Psoas muscle (tissue), 8 donors: Measurements from ENCODE around the gene DEDD2. TPM values are rescaled to one million over a fixed set of nuclear protein-coding genes. Genes with fewer than 3 reads are reported as not detected.

Experiments used
- ATAC-seq, 4 donors: fragments of 200-7000 bp; cut with Tn5 transposase; one replicate each; pipeline ENCODE4 v1.9.1; 2020; ENCODE audit warnings: moderate library complexity in 3 of 4, mild to moderate bottlenecking in 2 of 4
- DNase-seq, 2 donors: peaks; one replicate each; pipeline ENCODE4 v3.0.0-alpha.2; 2020
- H3K27ac ChIP-seq: fragments of 200-600 bp; one replicate; pipeline ENCODE4 v1.8.0; 2022
- H3K27me3 ChIP-seq, 3 donors: fragments of 200-600 bp in 1 of 3; one replicate each; pipeline versions ENCODE4 v1.6.1 to v1.8.0; 2013 to 2022; ENCODE audit warnings: low read length in 2 of 3, mild to moderate bottlenecking in 2 of 3, moderate library complexity in 1 of 3; ENCODE audit not compliant: insufficient read depth in 3 of 3
- H3K36me3 ChIP-seq, 2 donors: fragments of 200-600 bp in 1 of 2; one replicate each; pipeline versions ENCODE4 v1.6.1 to v1.8.0; 2013 to 2022; ENCODE audit warnings: low read depth in 1 of 2, mild to moderate bottlenecking in 1 of 2, moderate library complexity in 1 of 2; ENCODE audit not compliant: insufficient read depth in 1 of 2
- H3K4me1 ChIP-seq: fragments of 200-600 bp; one replicate; pipeline ENCODE4 v1.8.0; 2022
- H3K4me3 ChIP-seq: fragments of 200-600 bp; one replicate; pipeline ENCODE4 v1.8.0; 2022; ENCODE audit warnings: mild to moderate bottlenecking
- H3K9me3 ChIP-seq: fragments of 200-600 bp; one replicate; pipeline ENCODE4 v1.8.0; 2022
- WGBS, 3 donors: extraction: QIAGEN DNeasy Blood & Tissue Kit; methylation state at CpG; one replicate each; pipeline versions ENCODE4 v1.1.6 to v1.1.7; 2013; 5-methylcytosine and 5-hydroxymethylcytosine counted together
- intact Hi-C, 2 donors: fragments of 100-400 bp; cut with DNase I; formaldehyde crosslinking; loops; one replicate each; pipeline versions ENCODE4 v1.11.0 to v1.14.2; 2022
- polyA plus RNA-seq, 3 donors: library from polyadenylated mRNA; stranded (reverse); fragments of 200-250 nt; gene quantifications; one replicate each; pipeline ENCODE4 v1.2.3, GENCODE V29; 2013
- total RNA-seq, 4 donors: library from RNA; stranded (reverse); fragmentation: NEBNext Ultra II Directional in 2 of 4; extraction: Animal tissue kit (Norgen Biotek cat#: 25700) in 2 of 4; gene quantifications; one replicate each; pipeline versions ENCODE4 v1.2.1 to v1.2.4, GENCODE V29; 2021 to 2023
- TF ChIP-seq, protein P1 (sequence below): fragments of 200-600 bp; IDR thresholded peaks from one replicate; pipeline ENCODE4 v1.8.0; 2022; ENCODE audit warnings: antibody characterized with exemption
- donor health status: healthy with polysubstance abuse.
- donor health status: DM: no; HTN: no; CAD: no; lungs with moderate emphysema.
- donor health status: Bipolar disorder and iron deficiency.
- donor health status: healthy.
- donor health status: DM: yes; HTN: yes; CAD: no.
- donor health status: DM: no; HTN: no; CAD: no.
- donor health status: DM: no; HTN: no; CAD: no.
- donor health status: DM: yes; HTN: yes; CAD: no.

DEDD2 gene
- total and polyA plus RNA-seq, 7 donors: 8.8 to 26.1 (median 12.1) TPM

DNA sequence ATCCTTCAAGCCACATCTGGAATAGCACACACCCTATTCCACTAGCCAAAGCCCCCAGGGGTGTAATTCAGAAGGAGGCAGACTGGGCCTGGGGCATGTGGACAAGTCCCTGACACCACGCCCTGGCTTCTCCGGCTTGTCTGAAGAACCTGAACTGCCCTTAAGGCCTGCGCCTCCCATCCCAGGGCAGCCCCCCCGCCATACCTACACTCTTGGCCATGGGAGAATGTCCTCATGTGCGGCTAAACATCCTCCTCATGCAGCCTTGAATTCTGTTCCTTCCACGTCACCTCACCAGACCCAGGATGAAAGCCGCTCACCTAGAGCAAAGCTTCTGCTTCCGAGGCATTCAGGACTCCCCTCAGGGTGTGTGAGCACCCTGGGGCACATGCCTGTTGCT is 60.9 kb downstream of the DEDD2 start:
- no peak for ATAC-seq
- DNase-seq: no peak
- Histone ChIP-seq H3K27me3 (peaks cover 0 to 37% (median 11%) of the 10 kb centered on the region in 3 donors), H3K4me1 (no peaks in the 10 kb centered on the region), H3K9me3 (no peaks in the 10 kb centered on the region), H3K27ac (no peak overlapping the region), H3K36me3 (no peaks in the 10 kb centered on the region), H3K4me3 (no peak overlapping the region)
- WGBS, 3 donors: 85 to 88% (median 87%) methylated on average over 8 of the region's 8 CpGs
- intact Hi-C loops: no loop called here
- TF ChIP-seq, protein P1, sequence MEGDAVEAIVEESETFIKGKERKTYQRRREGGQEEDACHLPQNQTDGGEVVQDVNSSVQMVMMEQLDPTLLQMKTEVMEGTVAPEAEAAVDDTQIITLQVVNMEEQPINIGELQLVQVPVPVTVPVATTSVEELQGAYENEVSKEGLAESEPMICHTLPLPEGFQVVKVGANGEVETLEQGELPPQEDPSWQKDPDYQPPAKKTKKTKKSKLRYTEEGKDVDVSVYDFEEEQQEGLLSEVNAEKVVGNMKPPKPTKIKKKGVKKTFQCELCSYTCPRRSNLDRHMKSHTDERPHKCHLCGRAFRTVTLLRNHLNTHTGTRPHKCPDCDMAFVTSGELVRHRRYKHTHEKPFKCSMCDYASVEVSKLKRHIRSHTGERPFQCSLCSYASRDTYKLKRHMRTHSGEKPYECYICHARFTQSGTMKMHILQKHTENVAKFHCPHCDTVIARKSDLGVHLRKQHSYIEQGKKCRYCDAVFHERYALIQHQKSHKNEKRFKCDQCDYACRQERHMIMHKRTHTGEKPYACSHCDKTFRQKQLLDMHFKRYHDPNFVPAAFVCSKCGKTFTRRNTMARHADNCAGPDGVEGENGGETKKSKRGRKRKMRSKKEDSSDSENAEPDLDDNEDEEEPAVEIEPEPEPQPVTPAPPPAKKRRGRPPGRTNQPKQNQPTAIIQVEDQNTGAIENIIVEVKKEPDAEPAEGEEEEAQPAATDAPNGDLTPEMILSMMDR: no peak

DNA sequence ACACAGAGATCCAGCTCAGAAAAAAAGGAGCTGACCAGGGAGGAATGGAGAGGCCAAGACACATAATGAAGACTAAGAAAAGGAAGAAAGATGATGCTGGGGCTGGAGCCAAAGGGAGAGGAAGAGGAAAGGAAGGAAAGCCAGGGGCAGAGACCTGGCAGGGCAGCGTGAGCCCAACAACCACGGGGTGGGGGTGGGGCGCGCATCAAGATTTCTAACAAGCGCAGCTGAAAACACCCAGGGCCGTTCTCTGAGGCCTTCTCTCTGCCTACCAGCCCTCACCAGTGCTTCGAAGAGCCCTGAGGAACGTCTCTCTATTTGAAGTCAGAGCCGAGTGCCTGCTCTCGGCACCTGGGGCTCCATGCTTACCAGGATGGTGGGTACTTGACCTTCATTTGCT is 61.7 kb downstream of the DEDD2 start:
- Histone ChIP-seq H3K27me3 (peaks cover 0 to 45% (median 11%) of the 10 kb centered on the region in 3 donors), H3K9me3 (no peaks in the 10 kb centered on the region), H3K4me3 (no peak overlapping the region), H3K36me3 (no peaks in the 10 kb centered on the region), H3K27ac (no peak overlapping the region), H3K4me1 (no peaks in the 10 kb centered on the region)
- intact Hi-C loops: no loop called here
- 21 to 29% (median 22%) methylated on average over 10 of the region's 10 CpGs for WGBS, 3 donors
- no peak for DNase-seq
- TF ChIP-seq, protein P1: no peak
- ATAC-seq: no peak

DNA sequence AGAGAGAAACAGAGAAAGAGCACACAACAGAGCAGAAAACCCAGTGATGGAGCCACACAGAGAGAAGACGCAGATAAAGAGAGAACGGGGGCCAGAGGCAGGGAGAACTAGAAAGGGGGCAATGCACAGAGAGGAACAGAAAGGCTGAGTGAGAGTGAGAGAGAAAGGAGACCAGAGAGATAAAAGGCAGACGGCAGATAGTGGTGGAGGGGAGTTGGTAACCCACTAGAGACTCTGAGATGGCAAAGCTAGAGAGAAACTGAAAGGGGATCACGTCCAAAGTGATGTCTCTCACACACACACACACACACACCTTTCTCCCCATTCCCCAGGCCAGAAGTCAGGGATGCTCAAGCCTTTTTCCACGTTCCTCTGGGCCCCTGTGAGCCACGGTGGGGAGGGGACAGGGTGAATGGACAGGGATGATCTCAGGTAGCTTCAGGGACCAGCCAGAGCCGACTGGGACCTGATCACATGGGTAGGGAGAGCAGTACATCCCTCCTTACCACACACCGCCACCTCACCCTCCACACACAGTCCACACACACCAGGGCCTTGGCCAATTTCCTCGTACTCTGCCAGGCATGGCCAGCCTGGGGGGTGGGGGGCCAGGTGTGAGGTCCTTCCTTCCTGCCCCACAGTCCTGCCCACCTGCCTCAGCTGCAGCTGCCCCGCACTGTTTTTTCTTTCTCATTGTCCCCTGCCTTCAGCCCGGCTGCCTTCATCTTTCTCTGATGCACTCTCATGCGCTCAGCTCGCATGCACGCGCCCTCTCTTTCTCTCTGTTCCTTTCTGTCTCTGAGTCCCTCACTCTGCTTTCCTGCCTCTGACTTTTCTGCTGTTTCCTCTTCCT is 62.8 kb downstream of the DEDD2 start:
- ATAC-seq (no peak), DNase-seq (no peak)
- TF ChIP-seq, protein P1: no peak
- Histone ChIP-seq H3K27me3 (peaks cover 0 to 49% (median 17%) of the 10 kb centered on the region in 3 donors), H3K4me3 (no peak overlapping the region), H3K36me3 (no peaks in the 10 kb centered on the region), H3K9me3 (no peaks in the 10 kb centered on the region), H3K27ac (no peak overlapping the region), H3K4me1 (no peaks in the 10 kb centered on the region)
- 37 to 46% (median 40%) methylated on average over 14 to 15 of the region's 15 CpGs for WGBS, 3 donors
- intact Hi-C loops: no loop called here

DNA sequence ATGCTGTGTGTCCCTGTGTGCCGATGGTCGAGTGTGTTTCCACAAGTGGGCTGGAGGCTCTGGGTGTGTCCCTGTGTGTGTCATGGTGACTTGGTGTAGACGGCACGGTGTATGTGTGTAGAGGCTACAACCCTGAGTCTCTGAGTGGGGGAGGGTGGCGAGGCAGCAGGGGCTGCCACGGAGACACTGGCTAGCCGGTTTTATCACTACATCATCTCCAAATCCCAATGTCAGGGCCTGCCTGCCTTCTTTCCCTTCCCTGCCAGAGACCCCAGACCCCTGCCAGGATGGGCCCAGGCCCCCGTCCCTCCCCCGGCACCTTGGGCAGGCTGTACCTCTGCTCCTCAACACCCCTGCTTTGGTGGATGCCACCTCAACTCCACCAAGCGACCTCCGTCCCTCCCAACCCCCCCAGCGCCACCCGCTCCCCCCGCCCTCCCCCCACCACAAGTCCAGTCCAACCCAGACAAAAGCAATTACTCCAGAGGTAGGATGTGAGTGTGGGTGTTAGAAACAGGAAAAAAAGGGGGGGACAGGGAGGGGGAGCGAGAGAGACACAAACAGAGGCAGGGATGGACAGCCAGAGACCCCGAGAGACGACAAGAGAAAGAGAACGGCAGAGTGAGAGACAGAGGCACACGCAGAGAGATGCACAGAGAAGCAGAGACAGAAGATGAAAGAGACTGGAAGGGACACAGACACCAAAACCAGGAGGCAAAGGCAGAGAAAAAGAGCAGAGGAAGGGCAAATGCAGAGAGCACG is 63.6 kb downstream of the DEDD2 start:
- Histone ChIP-seq H3K27me3 (peaks cover 0 to 52% (median 16%) of the 10 kb centered on the region in 3 donors), H3K27ac (no peak overlapping the region), H3K36me3 (no peaks in the 10 kb centered on the region), H3K4me3 (no peak overlapping the region), H3K9me3 (no peaks in the 10 kb centered on the region), H3K4me1 (no peaks in the 10 kb centered on the region)
- 31 to 43% (median 37%) methylated on average over 18 to 20 of the region's 20 CpGs for WGBS, 3 donors
- no peak for DNase-seq
- TF ChIP-seq, protein P1: no peak
- ATAC-seq: no peak
- intact Hi-C loops: no loop called here
